ENCODE data around the gene FMN1.
A peak's percentile ranks its signal among the peaks of the same experiment; 100 is the strongest.

DNA sequence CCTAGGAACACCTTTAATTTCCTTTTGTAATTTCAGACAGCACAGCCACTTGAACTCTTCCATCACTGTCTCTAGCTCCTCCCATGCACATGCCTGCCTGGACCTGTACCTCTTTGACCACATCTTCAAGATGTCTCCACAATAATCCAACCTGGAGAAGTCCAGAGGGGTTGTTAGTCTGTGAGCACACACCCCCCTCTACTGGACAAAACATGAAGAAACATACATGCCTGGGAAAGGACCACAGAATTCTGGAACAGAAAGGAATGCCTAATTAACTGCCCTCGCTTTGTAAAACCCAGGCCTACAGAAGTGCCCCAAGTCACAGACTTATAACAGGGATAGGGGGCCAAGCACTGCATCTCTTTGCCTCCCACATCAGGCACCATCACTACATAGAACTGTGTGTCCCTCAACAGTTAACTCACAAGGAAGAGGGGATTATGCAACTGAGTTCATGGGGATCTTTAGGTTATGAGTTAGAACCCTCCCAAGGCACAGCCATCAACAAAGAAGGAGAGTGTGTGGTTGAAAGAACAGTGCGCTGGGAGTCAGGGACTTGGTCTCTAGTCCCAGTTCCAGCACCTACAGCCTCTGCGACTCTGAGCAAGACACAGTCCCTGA lies 61.7 kb downstream of the FMN1 start:
- TF ChIP-seq, protein P1, sequence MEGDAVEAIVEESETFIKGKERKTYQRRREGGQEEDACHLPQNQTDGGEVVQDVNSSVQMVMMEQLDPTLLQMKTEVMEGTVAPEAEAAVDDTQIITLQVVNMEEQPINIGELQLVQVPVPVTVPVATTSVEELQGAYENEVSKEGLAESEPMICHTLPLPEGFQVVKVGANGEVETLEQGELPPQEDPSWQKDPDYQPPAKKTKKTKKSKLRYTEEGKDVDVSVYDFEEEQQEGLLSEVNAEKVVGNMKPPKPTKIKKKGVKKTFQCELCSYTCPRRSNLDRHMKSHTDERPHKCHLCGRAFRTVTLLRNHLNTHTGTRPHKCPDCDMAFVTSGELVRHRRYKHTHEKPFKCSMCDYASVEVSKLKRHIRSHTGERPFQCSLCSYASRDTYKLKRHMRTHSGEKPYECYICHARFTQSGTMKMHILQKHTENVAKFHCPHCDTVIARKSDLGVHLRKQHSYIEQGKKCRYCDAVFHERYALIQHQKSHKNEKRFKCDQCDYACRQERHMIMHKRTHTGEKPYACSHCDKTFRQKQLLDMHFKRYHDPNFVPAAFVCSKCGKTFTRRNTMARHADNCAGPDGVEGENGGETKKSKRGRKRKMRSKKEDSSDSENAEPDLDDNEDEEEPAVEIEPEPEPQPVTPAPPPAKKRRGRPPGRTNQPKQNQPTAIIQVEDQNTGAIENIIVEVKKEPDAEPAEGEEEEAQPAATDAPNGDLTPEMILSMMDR (IDR thresholded peaks at IDR 0.05) = peak; percentile 87
- TF ChIP-seq POLR2AphosphoS5 (IDR thresholded peaks at IDR 0.05; ENCODE audit: low read depth, low read length) = no peak
